ENCODE results near the gene LGR4. TPM values are rescaled to one million over a fixed set of nuclear protein-coding genes. Genes with fewer than 3 reads are reported as not detected.
A peak's percentile ranks its signal among the peaks of the same experiment; 100 is the strongest.
"Not testable (repeated sequence)": the region's sequence is repeated elsewhere in the genome, so short reads cannot be mapped to it uniquely, and the experiment has no call there.

LGR4 gene
- total and polyA plus RNA-seq, 9 of the 15 experiments (the other 6 are each of a cell fraction or from before 2014, with no cell fraction given): 0.94 to 10.1 (median 5.8) TPM

DNA sequence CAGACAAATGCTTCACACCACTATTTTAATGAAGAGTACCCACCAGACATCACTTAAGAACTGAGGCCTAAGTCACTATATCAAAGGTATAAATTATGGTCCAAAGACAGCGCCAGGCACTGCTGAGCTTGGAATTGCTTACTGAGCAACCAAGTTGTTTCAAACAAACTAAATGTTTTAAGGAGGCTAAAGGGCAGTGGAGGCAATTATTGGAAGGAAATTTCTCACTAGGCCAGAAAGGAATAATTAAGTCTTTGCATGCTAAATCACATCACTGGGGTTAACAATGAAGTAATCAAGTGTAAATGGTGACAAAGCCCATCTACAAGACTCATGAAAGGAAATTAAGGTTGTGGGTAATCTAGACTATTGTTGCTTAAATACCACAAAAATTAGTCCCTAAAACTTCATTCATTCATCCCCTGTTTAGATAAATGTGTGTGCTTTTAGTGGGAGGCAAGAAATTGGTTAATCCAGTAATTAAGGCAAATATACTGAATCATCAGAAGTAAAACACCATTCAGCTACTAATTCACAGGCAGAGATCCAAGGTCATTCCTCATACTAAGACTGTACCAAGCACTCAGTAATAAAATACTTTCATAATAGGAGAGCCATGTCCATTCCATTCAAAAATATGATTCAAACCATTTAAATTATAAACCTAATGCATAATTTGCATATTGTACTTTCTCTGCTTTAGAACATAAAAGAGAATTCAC lies 21.2 kb downstream of the LGR4 start (continued):
- TF ChIP-seq, protein P1, sequence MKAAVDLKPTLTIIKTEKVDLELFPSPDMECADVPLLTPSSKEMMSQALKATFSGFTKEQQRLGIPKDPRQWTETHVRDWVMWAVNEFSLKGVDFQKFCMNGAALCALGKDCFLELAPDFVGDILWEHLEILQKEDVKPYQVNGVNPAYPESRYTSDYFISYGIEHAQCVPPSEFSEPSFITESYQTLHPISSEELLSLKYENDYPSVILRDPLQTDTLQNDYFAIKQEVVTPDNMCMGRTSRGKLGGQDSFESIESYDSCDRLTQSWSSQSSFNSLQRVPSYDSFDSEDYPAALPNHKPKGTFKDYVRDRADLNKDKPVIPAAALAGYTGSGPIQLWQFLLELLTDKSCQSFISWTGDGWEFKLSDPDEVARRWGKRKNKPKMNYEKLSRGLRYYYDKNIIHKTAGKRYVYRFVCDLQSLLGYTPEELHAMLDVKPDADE (conservative IDR thresholded peaks at IDR 0.05; ENCODE audit: control insufficient read depth, low read depth, low read length): no peak
- no peak for TF ChIP-seq FOSL1 (tag; conservative IDR thresholded peaks at IDR 0.05)

- H3K79me2 ChIP-seq (ENCODE audit: control insufficient read depth, insufficient read depth, low read length); CTCF ChIA-PET (ENCODE audit: low intra/inter-chr PET ratio); FAIRE-seq; intact Hi-C loops (cut with micrococcal nuclease); H3K4me2 ChIP-seq (ENCODE audit: insufficient read depth, low read length); H3K27me3 ChIP-seq (ENCODE audit: control insufficient read depth in 2 of 2, insufficient read depth in 2 of 2, low read length in 2 of 2); H3K36me3 ChIP-seq (ENCODE audit: control insufficient read depth, insufficient read depth, low read length); in situ Hi-C loops (cut with MboI); H4K20me1 ChIP-seq (replicated peaks; ENCODE audit: control insufficient read depth, insufficient read depth, low read length); BruUV-seq (replicated peaks); H3K4me1 ChIP-seq (replicated peaks in 1 of 2; ENCODE audit: control insufficient read depth in 2 of 2, insufficient read depth in 2 of 2, low read length in 2 of 2); H3K4me3 ChIP-seq; H3K9me1 ChIP-seq (ENCODE audit: control insufficient read depth, insufficient read depth, low read length); H3K9me3 ChIP-seq (replicated peaks; ENCODE audit: control insufficient read depth, insufficient read depth, low read depth, low read length): not testable (repeated sequence)
- DNase-seq (ENCODE audit: extremely low read depth in 1 of 4, low spot score in 3 of 4): peak in 1 of 4 experiments; percentile 51
- TF ChIP-seq, protein P2, sequence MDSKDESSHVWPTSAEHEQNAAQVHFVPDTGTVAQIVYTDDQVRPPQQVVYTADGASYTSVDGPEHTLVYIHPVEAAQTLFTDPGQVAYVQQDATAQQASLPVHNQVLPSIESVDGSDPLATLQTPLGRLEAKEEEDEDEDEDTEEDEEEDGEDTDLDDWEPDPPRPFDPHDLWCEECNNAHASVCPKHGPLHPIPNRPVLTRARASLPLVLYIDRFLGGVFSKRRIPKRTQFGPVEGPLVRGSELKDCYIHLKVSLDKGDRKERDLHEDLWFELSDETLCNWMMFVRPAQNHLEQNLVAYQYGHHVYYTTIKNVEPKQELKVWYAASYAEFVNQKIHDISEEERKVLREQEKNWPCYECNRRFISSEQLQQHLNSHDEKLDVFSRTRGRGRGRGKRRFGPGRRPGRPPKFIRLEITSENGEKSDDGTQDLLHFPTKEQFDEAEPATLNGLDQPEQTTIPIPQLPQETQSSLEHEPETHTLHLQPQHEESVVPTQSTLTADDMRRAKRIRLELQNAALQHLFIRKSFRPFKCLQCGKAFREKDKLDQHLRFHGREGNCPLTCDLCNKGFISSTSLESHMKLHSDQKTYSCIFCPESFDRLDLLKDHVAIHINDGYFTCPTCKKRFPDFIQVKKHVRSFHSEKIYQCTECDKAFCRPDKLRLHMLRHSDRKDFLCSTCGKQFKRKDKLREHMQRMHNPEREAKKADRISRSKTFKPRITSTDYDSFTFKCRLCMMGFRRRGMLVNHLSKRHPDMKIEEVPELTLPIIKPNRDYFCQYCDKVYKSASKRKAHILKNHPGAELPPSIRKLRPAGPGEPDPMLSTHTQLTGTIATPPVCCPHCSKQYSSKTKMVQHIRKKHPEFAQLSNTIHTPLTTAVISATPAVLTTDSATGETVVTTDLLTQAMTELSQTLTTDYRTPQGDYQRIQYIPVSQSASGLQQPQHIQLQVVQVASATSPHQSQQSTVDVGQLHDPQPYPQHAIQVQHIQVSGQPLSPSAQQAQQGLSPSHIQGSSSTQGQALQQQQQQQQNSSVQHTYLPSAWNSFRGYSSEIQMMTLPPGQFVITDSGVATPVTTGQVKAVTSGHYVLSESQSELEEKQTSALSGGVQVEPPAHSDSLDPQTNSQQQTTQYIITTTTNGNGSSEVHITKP (IDR thresholded peaks at IDR 0.05; ENCODE audit: partially characterized antibody): peak; percentile 49
- Histone ChIP-seq H3K9ac (ENCODE audit: insufficient read depth in 1 of 2, low read depth in 2 of 2, low read length in 2 of 2) (peak overlapping the region in 1 of 2 experiments; percentile 34; a peak in 1 of 4 replicates), H2AFZ (ENCODE audit: low read depth, low read length) (peak overlapping the region; percentile 41), H3K27ac (ENCODE audit: extremely low read depth, low read depth, low read length) (peak overlapping the region; percentile 69; the same call in 2 of the 3 replicates)
- WGBS (ENCODE audit: insufficient coverage, low coverage, missing lambda C conversion rate): 85% methylated on average over 4 of the region's 5 CpGs
- peak; percentile 56 for ATAC-seq
- POLR2A ChIA-PET: interaction anchor here (1.7 kb wide), 1 partner anchor 17 kb away, joined by 4 read pairs; no protein-coding TSS in a partner anchor
Measured at GRCh38 chr11:27448184-27448540, 24.4 kb downstream of the LGR4 start.
